ENCODE data around the gene UBP1.
"Not testable (repeated sequence)": the region's sequence is repeated elsewhere in the genome, so short reads cannot be mapped to it uniquely, and the experiment has no call there.

The UBP1 gene

DNA sequence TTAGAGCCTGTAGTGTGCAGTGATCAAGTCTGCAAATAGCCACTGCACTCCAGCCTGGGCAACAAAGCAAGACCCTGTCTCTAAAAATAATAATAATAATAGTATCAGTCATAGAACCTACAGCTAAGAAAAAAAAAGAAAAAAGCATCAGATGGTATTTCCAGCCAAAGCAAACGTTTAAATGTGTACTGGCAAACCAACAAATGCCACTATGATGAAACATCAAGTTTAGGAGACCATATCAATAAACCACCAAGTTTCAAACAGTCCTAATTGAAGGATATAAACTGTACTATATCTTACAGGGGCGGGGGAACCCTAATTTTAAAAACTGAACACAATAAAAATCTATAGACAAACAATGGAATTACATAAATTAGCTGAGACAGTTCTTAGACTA is 6.4 kb downstream of the UBP1 start:
- DNase-seq, result no peak

DNA sequence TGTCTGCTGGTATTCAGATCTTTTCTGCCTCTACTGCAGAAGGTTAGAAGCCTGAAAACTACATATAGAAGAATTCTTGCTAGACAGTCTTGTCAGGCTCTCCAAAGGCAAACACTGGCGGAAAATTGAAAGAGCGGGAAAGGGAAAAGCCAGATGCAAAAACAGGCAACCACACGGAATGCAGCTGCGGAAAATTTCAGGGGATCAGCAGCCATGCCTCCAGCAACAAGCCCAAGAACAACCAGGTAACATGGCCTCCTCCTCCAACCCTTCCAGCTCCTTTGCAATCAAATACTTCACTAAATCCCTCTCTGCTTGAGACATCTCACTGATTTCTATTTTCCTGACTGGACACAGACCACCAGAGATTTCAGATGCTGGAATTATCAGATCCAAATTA is 9.6 kb downstream of the UBP1 start:
- no peak for DNase-seq

DNA sequence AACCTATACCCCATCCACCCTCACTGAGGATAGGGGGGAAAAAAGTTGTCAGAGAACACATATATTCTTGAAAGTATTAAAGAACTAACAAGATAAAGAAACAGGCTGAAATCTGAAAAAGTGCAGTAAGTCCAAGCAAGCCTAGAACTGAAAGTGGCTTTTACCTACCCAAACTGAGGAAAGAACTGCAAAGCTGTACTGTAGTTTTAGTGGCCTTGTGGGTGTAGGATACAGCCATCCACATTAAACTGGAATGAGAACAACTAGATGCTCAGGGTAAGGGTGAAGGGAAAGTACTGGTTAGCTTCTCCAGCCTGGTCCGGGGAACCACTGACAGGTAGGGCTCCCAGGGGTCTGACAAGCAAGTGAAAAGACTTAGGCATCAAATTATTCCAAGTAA is 10.1 kb downstream of the UBP1 start:
- DNase-seq, result no peak

DNA sequence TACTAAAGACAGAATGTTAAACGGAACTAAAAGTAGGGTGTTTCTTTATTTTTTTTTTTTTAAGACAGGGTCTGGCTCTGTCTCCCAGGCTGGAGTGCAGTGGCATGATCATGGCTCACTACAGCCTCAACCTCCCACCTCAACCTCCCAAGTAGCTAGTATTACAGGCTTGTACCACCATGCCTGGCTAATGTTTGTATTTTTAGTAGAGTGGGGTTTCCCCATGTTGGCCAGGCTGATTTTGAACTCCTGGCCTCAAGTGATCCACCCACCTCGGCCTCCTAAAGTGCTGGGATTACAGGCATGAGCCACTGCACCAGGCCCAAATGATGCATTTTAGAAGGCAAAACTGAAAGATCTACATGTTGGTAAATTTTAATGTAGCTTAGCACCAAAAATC is 10.9 kb downstream of the UBP1 start:
- not testable (repeated sequence) for DNase-seq

DNA sequence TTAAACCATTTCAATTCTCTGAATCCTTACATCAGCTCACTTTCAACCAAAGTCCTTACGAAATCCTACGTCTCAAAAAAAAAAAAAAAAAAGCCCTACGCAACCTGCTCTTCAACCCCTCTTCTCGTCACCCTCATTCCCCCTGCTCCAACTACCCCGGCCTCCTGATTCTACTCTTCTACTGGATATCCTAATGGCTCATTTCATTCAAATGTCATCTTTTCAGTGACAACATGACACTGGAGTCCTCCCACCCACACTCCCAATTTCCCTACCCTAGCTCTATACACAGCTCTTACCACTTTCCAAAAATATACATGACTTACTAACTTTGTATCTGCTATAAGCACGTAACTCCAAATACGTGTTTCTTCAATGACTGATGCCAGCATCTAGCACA is 11.5 kb downstream of the UBP1 start:
- no peak for DNase-seq

DNA sequence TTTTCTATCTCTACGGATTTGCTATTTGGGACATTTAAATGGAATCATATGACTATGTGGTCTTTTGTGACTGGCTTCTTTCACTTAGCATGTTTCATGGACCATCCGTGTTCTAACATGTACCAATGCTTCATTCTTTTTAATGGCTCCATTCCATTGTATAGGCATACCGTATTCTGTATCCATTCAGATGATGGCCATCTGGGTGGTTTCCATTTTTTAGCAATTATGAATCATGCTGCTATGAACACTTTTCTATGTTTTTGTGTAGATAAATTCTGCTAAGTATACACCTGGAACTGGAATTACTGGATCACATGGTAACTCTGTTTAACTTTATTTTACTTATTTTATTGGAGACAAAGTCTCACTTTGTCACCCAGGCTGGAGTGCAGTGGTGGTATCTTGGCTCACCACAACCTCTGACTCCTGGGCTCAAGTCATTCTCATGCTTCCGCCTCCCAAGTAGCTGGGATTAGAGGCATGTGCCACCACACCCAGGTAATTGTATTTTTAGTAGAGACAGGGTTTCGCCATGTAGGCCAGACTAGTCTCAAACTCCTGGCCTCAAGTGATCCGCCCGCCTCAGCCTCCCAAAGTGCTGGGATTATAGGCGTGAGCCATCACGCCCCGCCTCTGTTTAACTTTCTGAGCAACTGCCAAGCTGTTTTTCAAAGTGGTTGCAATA is 13.4 kb downstream of the UBP1 start:
- DNase-seq, result no peak

DNA sequence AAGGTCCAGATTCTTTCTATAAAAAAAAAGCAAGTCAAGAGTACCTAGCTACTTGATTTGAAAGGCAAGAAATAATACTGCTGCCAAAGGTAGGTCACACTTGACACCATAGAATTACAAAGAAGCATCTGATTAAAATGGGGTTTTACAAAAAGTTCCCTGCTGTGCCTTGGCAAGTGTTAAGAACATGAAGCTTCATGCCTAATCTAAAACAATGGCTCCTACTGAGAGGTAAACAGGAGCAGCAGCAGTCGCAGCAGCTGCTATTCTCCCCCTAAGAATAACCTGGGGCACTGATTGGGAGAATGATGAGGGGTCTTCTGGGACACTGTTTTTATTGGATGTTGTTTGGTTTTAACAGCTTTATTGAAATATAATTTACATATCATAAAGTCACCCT is 14.1 kb downstream of the UBP1 start:
- DNase-seq, result no peak

DNA sequence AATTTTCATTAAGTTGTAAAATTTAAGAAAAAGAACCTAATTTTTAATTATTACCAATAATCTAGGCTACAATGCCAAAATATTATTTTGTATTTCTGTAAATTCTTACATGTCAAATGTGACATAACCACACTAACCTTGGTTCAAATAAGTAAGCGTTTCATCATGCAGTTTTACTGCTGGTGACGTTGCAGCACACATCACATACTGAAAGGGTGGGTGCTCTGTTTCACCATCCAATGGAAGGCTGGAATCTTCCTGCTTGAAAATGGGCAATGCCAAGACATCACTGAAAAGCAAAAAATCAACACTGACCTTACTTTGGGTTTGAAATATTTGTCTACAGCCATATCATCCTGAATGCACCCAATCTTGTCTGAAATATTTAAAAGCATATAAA is 14.8 kb downstream of the UBP1 start:
- DNase-seq, result no peak

DNA sequence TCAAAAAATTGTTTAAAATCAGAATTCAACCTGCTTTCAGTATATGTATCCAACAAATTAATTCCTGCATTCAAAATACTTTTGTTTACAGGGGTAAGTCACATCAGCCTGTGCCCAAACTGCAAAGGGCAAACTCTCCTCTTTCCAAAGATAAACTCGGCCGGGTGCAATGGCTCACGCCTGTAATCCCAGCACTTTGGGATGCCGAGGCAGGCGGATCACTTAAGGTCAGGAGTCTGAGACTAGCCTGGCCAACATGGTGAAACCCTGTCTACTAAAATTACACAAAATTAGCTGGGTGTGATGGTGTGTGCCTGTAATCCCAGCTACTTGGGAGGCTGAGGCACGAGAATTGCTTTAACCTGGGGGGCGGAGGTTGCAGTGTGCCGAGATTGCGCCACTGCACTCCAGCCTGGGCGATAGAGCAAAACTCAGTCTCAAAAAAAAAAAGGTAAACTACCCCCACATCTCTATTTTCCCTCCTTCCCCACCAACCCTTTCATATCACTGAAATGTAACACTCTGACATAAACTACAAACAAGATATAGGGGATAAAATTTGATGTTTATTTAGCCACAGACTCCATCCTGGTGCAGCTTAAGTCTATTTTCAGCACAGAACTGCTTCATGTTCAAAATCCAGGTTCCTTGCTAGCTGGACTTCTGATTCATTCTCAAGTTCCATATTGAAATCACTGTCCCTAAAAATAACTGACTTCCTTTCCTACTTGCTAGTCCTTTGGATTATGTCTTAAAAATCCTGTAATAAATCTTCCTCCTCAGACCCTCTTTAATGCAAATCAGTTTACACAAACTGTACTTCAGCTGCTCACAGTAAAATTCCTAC is 15.4 kb downstream of the UBP1 start:
- DNase-seq, result no peak

DNA sequence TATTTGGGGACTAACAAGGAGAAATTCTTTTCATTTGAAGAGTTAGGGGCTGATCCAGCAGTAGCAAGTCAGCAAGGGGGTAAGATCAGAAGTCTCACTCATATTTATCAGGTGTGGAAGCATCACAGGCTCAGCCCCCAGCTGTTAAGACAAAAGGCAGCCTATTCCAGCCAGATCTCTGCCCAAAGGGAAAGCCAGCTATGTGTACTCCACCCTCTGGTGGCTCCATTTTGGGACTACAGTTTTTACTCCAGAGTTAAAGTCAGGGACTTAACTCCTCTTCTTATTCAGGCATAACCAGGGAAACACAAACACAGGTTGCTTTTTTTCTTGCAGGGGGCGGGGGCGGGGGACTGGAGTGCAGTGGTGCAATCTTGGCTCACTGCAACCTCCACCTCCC is 19.2 kb downstream of the UBP1 start:
- DNase-seq, result no peak

DNA sequence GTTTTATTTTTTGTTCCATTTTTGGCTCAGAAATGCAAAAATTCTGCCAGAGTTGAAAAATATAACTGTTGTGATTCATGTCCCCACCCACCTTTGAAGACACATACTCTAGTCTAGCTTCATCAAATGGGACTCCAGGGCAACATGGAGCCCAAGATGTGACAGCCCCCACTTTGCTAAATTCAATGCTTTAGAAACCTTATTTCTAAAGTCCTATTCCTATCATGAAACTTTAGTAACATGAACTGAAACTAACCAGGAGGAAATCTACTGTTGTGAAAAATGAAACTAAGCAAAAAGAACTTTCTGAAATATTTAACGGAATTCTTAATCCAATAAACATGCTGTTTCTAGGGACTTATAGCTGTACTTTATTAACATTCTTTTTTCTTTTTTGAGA is 20.3 kb downstream of the UBP1 start:
- DNase-seq, result no peak

DNA sequence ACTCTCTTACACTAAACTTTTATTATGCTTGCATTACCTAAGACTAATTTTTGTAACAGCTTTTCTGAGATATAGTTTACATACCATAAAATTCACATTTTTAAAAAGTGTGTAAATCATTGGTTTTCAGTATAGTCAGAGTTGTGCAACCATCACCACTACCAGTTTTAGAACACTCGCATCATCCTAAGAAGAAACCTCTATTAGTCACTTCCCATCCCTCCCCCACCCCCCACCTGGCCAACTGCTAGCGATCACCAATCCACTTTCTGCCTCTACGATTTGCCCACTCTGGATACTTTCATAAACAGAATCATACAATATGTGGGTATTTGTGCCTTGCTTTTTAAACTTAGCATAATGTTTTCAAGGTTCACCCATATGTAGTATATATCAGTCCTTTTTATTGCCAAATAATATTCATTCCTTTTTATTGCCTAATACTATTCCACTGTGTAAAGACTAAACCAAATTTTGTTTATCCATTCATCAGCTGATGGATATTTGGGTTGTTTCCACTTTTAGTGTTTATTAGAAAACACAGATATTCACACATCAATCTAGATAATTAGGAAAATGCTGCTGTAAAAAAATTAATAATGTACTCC is 23.0 kb downstream of the UBP1 start:
- no peak for DNase-seq

DNA sequence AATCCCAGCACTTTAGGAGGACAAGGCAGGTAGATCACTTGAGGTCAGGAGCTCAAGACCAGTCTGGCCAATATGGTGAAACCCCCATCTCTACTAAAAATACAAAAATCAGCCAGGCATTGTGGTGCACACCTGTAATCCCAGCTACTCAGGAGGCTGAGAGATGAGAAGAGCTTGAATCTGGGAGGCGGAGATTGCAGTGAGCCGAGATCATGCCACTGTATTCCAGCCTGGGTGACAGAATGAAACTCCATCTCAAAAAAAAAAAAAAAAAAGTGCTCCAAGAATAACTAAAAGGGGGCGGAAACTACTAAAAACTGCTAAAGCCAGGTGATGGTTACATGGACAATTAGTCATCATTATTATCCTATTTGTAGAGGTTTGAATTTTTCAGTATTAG is 29.4 kb downstream of the UBP1 start:
- not testable (repeated sequence) for DNase-seq

DNA sequence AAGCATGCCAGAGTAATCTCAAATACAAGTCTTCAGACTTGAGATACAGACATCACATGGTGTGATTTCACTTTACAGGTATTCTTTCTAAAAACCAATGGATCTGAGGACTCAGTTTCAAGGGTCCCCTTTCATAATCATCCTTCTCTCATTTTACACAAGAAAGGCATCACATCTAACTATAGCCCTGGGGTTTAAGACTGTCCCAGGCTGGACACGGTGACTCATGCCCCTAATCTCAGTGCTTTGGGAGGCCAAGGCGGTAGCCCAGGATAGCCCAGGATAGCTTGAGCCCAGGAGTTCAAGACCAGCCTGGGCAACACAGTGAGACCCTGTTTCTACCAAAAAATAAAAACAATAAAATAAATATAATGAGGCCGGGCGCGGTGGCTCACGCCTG is 36.4 kb downstream of the UBP1 start:
- no peak for DNase-seq

DNA sequence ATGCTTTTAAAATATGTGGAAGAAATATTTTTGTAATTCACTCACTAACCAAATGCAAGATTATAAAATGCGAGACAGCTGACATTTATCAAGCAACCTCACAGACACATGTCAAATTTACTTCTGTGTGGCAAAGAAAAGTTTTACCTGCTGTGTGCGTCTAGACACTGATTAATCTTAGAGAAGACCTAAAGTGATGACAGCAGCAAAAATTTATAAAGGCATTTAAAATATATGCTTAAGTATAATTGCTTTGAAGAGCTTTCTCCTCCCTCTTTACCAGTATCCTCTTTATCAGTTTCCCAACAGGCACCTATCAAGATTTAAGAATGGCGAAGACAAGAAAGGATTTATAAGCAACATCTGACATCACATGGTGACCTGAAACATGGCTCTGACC is 37.3 kb downstream of the UBP1 start:
- no peak for DNase-seq

DNA sequence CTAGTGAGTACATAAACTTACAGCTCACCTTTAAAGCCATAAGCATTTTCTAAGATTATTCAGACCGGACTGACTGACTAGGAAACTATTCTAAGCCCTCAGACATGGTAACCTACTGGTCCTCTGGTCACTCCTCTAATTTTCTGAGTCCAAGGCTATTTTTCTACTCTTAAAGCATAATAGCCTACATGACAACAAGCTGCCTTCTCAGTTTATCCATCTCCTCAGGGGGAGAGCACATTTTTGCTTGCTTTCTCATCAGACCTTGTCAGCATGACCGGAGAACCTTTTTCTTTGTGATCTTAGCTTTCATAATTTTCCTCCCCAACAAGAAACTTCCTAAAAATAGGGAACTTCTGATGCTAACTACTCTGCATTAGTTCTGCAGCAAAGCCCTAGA is 38.4 kb downstream of the UBP1 start:
- DNase-seq, result no peak

DNA sequence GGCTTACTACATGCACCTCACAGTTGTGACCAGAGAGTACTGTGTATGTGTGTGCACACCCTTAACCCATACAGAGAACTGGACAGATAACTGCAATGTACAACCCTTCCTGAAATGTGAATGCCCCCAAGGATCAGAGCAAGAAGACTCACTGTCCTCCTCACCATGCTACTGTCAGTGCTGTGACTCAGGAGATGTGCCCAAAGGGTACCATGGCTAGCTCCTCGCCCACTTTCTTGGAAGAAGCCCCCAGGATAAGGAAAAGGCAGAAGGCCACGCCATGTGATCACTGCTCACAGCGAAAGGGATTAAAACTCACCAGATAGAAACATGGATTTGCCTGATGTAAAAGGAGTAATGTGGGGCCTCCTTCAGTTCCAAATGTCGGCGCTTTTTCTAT is 41.8 kb downstream of the UBP1 start:
- no peak for DNase-seq

DNA sequence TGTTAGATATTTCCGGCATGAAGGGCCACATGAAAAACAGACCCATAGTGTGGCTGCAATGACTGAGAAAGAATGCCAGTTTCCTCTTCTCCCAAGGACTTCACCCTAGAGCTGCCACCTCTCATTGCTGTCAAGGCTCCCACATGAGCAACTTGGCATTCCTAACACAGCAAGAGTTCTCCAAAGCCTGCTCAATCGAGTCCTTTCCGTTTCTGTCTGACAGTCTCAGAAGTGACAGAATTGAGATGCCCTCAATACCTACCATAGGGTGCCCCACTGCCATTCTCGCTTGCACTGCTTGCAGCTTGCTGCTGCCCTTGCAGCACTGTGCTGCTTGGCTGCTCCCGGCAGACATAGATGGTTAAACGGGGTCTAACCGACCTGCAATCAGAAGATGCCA is 44.3 kb downstream of the UBP1 start:
- DNase-seq, result no peak

DNA sequence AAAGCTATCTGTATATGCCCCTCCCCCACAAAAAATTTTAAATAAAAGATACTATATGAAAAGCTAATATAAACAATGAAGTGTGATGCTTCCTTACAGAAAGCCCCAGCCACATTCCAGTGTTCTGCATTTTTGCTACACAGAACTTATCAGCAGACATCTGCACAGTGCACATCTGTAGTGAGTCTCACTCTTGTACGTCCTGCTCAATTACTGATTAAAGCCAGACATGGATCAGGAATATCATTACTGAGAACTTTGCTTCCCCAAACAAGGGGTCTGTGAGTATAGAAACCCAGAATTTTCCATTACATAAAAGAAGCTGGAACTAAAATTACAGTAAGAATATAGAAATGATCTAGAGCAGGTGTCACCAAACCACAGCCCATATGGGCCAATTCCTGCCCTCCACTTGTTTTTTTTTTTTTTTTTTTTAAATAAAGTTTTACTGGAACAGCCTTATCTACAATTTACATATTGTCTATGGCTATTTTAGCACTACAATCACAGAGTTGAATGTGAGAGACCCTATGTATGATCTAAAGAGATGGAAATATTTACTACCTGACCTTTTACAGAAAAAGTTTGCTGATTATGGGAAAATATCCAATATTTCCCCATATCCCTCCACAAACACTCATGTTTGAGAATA is 45.7 kb downstream of the UBP1 start:
- DNase-seq, result no peak

DNA sequence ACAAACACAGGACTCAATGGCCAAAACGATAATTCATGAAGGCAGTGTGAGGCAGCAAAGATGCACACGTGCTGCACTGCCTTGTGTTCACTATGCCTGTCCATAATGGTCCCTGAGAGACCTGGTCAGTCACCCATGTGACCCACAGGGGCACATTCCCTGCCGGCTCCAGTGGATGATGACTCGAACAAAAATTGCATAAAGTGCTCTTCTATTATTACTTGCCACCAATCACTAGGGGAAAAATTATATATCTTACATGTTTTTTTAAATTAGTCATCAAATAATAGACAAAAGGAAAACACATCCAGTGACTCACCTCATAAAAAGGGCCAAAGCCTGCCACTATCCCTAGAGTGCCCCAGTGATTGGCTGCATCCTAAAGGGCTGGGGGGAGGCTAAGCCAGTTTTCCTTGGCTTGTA is 47.5 kb downstream of the UBP1 start:
- DNase-seq, result no peak

DNA sequence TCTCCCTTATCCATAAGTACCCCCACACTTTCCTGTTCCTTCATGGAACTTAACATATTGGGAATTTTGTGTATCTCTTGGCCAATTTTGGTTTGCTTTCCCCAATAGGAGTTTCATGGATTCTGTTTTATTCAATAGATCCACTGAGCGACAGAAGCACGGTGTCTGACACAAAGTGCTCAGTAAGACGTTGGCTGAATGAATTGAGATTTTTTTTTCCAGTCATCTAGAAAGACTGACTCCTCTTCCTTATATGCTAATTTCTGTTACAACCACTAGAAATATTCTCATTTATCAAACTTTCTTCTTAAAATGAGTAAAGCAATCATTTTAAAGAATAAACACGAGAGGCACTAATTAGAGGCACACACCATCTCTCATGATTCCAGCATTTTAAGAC is 48.1 kb downstream of the UBP1 start:
- no peak for DNase-seq

DNA sequence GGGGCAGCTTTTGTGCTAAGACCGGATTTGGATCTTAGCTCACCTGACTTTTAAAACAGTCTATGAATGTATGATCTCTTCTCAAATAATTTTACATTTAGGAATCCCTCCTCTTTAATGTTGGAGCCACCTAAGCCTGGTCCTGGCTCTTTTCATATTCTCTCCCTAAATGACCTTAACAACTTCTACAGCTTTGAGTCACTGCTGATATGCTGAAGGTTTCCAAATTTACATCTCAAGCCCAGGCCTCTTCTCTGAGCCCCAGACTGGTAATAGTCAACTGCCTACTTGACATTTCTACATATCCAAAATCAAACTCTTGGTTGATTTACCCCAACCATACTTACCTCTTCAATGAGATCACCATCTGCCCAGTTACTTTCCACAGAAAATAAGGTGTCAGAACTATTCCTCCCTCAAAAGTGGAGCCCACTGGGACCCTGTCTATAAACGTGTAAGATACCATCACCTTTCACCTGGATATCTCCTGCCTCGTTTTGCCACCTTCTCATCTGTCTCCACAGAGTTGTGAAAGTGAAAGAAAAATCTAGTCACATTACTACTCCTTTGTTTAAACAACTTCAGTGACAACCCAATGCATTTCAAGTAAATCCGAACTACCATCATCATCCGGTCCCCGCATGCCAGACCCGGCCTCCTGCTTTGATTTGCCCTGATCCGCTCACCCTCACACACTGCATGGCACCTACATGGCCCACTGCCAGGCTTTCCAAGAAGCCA is 48.8 kb downstream of the UBP1 start:
- DNase-seq, result no peak

DNA sequence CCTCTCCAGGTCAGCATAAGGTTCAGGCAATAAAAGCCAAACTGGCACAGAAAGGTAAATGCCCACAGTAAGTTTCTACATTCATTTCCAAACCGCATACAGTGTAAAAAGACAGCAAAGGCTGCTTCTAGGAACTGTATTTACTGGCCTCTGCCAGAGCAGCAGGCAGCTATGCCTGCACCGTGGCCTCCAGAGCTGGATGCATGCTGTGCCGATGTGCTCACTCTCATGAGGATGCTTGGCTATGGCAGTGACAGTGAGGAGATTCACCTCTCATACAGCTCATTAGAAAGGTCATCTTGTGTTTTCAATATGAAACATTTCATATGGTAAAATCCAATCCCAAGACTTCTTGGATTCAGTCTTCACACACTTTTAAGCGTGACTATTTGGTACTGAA is 50.3 kb downstream of the UBP1 start:
- no peak for DNase-seq

Data from NCI-H1930 (cell line).